NCI-H460 (cell line): Measurements from ENCODE around the gene MIX23. TPM values are rescaled to one million over a fixed set of nuclear protein-coding genes. Genes with fewer than 3 reads are reported as not detected.

Experiments used
- DNase-seq: peaks from one replicate; pipeline ENCODE4 v3.0.0-alpha.2; 2016; ENCODE audit warnings: low read depth; ENCODE audit errors: extremely low read depth
- polyA plus RNA-seq: library from polyadenylated mRNA; depleted of rRNA; stranded (reverse); fragments of >200 nt; gene quantifications from 2 replicates; pipeline ENCODE4 v1.2.3, GENCODE V29; 2014; cell fraction: nucleus; rRNA removed
- total RNA-seq: library from RNA; depleted of rRNA; stranded (reverse); fragments of >200 nt; shearing (Covaris generic); gene quantifications from 2 replicates; pipeline ENCODE4 v1.2.3, GENCODE V29; 2014; rRNA removed

Gene MIX23
- total RNA-seq: 116 and 126 TPM in 2 replicates
- polyA plus RNA-seq: 38.4 and 68.4 TPM in 2 replicates

- DNase-seq: peak; percentile 79
Observed at GRCh38 chr3:122382888-122383666, at the start of gene MIX23. Gene MIX23 (minus strand): TSS chr3:122383231. CDS start chr3:122383224, 7 bp downstream.

DNA sequence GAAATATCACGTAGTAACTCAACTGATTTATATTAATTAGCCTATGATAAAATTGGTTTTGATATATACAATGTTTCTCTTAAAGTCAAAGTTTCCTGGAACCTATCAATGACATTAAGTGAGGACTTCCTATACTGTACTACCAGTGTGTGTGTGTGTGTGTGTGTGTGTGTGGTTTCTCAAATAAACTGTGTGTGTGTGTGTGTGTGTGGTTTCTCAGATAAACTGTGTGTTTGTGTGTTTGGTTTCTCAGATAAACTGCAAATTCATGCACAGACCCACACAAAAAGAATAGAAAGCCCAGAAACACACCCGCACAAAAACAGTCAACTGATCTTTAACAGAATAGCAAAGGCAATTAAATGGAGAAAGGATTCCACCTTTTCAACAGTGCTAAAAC is 47.3 kb upstream of the MIX23 start:
- DNase-seq: no peak

- DNase-seq: no peak
Observed at GRCh38 chr3:122427857-122428471, 44.9 kb upstream of the MIX23 start.

DNA sequence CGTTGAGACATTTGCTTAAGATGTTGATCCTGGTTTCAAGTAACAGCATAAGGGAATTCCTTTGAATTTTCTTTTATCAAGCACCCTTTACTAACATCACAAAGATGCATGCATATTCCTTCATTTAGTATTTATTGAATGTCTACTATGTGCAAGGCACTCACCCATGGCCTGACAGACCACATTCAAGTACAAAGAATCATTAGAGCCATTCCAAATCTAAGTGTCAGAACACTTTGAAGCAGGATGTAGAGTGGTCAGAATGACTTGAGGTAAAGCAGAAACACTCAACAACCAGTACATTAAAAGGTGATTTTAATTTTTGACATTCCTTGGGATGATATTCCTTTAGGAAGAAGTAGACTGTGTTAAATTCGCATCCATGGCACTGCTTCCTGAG is 38.8 kb upstream of the MIX23 start:
- DNase-seq: no peak

DNA sequence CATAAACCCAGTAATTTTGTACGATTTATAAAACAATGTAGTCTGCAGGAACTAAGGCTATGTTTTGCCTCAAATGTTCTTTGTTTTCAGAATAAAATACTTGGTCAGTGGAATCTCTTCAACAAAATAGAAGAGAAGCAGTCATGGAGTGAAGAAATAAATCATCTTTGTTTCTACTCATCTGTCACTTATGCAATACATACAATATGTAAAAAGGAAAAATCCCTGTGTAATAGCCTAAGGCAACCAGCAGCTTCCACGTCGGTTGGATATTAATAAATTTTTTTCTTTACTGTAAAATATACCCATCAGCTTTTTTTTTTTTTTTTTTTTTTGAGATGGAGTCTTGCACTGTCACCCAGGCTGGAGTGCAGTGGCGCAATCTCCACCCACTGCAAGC is 38.1 kb upstream of the MIX23 start:
- DNase-seq: no peak

- DNase-seq: no peak
Observed at GRCh38 chr3:122416966-122417365, 33.9 kb upstream of the MIX23 start.

- peak; percentile 95 for DNase-seq
Observed at GRCh38 chr3:122415762-122416654, 33.0 kb upstream of the MIX23 start, which contains the start of gene WDR5B. Gene WDR5B (minus strand): TSS chr3:122416062. CDS start chr3:122415528, 534 bp downstream.

GRCh38 chr3:122415104-122415744 is 32.2 kb upstream of the MIX23 start:
- DNase-seq: no peak

DNA sequence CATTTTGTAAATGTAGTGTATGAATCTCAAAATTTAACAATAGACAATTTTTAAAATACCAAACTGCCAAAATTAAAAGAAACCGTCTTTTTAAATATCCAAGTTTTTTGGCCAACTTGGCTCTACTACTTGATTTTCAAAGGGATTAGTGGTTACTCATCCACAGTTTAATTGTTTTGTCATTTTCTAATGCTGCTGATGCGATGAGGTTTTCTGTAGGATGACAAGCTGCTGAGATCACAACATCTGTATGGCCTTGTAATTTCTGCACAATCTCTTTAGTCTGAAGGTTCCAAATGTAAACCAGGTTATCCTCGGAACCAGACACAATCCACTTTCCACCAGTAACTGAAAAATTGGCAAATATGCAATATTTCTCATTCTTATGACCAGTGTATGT is 31.4 kb upstream of the MIX23 start:
- no peak for DNase-seq

- no peak for DNase-seq
Observed at GRCh38 chr3:122410639-122411038, 27.6 kb upstream of the MIX23 start.

DNA sequence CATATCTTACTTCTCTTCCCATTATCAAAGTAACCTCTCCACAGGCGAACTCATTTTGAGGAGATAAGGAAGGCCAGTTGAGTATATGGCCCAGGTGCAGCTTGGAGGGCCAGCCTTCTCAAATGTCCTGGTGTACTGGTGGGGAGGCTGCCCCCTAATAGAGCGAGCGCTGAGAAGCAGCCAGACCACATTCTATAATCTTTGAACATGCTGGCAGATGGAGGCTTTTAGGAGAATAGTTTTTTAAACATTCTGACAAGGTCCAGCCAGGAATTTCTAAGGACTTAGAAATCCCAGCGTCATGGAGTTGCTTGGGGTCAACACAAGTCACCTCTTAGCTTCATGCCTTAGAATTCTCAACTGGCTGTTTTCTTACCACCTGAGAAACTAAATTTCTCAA is 27.1 kb upstream of the MIX23 start:
- no peak for DNase-seq

DNA sequence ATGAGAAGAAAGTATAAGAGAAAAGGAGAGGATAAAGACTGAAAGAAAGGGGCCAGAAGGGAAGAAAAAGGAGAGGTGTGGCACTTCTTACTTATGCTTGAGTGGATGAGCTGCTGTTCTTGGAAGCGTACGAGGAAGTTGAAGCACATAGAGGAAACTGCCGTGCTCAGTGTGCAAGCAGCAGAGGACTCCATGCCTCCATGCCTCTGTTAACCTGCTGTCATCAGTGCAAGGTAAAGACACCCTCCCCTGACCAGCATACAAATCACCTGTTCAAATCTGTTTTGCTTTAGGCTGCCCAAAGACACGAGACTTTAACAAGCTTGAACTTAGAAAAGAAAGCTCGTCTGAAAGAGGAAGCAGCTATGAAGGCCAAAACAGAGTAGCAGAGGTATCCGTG is 26.4 kb upstream of the MIX23 start:
- DNase-seq: no peak

DNA sequence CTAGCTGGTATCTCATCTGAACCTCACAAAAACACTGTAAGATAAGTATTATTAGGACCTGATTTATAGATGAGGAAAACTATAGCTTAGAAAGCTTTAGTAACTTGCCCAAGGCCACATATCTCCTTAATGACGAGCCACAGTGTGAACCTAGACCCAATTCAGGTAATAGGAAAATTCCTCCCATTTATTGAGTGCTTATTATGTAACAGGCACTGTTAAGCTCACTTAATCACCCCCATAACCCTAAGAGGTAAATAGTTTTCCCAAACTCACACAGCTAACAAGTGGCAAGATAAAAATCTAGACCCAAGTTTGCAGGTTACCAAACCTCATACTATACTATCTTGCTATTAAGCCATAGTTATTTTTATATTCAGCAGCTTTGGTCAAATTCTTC is 24.9 kb upstream of the MIX23 start:
- no peak for DNase-seq

- no peak for DNase-seq
Observed at GRCh38 chr3:122406198-122406597, 23.2 kb upstream of the MIX23 start.

GRCh38 chr3:122405015-122405414 is 22.0 kb upstream of the MIX23 start:
- no peak for DNase-seq

GRCh38 chr3:122403489-122403888 is 20.5 kb upstream of the MIX23 start:
- no peak for DNase-seq

DNA sequence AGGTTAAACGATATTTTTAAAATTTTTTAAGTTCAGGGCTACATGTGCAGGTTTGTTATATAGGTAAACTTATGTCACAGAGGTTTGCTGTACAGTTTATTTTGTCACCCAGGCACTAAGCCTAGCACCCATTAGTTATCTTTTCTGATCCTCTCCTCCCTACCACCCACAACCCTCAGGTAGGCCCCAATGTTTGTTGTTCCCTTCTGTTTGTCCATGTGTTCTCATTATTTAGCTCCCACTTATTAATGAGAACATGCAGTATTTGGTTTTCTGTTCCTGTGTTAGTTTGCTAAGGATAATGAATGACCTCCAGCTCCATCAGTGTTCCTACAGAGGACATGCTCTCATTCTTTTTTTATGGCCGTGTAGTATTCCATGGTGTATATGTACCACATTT is 15.9 kb upstream of the MIX23 start:
- no peak for DNase-seq

DNA sequence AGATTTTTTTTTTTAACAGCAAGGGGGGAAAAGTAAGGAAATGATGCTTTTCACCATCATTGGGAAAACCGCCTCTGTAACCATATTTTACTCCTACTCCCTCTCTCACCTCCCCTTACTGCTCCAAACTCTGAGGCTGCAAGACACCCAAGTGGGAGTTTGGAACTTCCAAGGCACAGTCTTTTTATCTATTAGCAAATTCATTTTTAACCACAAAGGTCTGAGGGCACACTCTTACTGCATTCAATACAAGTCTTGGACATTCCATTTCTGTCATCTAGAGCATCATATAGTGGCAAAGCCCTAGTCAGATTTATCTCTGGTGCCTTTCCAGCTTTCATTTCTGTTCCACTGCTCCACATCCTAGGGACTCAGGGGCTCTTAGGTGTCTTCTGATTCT is 14.2 kb upstream of the MIX23 start:
- no peak for DNase-seq

DNA sequence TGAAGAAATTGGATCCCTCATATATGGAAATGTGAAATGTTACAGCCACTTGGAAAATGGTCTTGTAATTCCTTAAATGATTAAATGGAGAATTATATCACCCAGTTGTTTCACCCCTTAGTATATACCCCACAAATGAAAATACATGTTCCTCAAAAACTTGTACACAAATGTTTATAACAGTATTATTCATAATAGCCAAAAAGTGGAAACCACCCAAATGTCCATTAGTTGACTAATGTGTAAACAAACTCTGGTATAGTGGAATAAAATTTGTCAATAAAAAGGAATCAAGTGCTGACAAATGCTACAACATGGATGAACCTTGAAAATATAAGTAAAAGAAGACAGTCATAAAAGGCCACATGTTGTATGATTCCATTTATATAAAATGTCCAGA is 13.5 kb upstream of the MIX23 start:
- no peak for DNase-seq

GRCh38 chr3:122395582-122395981 is 12.6 kb upstream of the MIX23 start:
- DNase-seq: no peak

- no peak for DNase-seq
Observed at GRCh38 chr3:122394173-122394572, 11.1 kb upstream of the MIX23 start.
